Mesothelial cell of epicardium (in vitro differentiated cells): ENCODE data around the gene KRTAP4-3. TPM values are rescaled to one million over a fixed set of nuclear protein-coding genes. Genes with fewer than 3 reads are reported as not detected.
"Not testable (repeated sequence)": the region's sequence is repeated elsewhere in the genome, so short reads cannot be mapped to it uniquely, and the experiment has no call there.

Experiments
- DNase-seq, 2 experiments: peaks; one replicate each; pipeline ENCODE4 v3.0.0; 2021; ENCODE audit warnings: low spot score in 2 of 2; ENCODE audit not compliant: unreplicated experiment in 2 of 2
- H3K27ac Mint-ChIP-seq: 2 replicates; pipeline ENCODE4 v1.8.0; 2021; ENCODE audit warnings: mixed read lengths
- H3K27me3 Mint-ChIP-seq: 2 replicates; pipeline ENCODE4 v1.8.0; 2021; ENCODE audit warnings: low read depth, mixed read lengths
- H3K36me3 Mint-ChIP-seq: 2 replicates; pipeline ENCODE4 v1.8.0; 2021; ENCODE audit warnings: mixed read lengths
- H3K4me1 Mint-ChIP-seq: 2 replicates; pipeline ENCODE4 v1.8.0; 2021; ENCODE audit warnings: mixed read lengths
- H3K4me3 Mint-ChIP-seq: 2 replicates; pipeline ENCODE4 v1.8.0; 2021; ENCODE audit warnings: mild to moderate bottlenecking, moderate library complexity, mixed read lengths
- H3K9me3 Mint-ChIP-seq: 2 replicates; pipeline ENCODE4 v1.8.0; 2021; ENCODE audit warnings: mixed read lengths
- CTCF ChIP-seq: fragments of 200-600 bp; sonication (generic); IDR thresholded peaks from one replicate; pipeline ENCODE4 v1.5.0; 2021; ENCODE audit warnings: antibody characterized with exemption; ENCODE audit not compliant: unreplicated experiment
- total RNA-seq: library from RNA; stranded (reverse); gene quantifications from 3 replicates; pipeline ENCODE4 v1.2.1, GENCODE V29; 2021

Gene KRTAP4-3
- total RNA-seq, 1 donor from 2014 or later = not detected

GRCh38 chr17:41126412-41126811 is 41.6 kb downstream of the KRTAP4-3 start:
- Mint-ChIP-seq H3K27ac (no peak overlapping the region), H3K36me3 (peaks cover 2% of the 10 kb centered on the region), H3K4me1 (peaks cover 11% of the 10 kb centered on the region), H3K4me3 (no peak overlapping the region), H3K9me3 (peaks cover 27% of the 10 kb centered on the region), H3K27me3 (peaks cover 4% of the 10 kb centered on the region)
- TF ChIP-seq CTCF = no peak
- no peak for DNase-seq

GRCh38 chr17:41125064-41125463 is 43.0 kb downstream of the KRTAP4-3 start:
- Mint-ChIP-seq H3K9me3 (peaks cover 27% of the 10 kb centered on the region), H3K4me3 (no peak overlapping the region), H3K27me3 (peaks cover 4% of the 10 kb centered on the region)

GRCh38 chr17:41123991-41124371 is 44.0 kb downstream of the KRTAP4-3 start, which contains the start of gene KRTAP4-12:
Gene KRTAP4-12 (minus strand): TSS chr17:41124182. CDS start chr17:41124122, 60 bp downstream.
- not testable (repeated sequence) for H3K36me3 Mint-ChIP-seq

More at GRCh38 chr17:41125064-41125463, 43.0 kb downstream of the KRTAP4-3 start:
- Mint-ChIP-seq H3K27ac (no peak overlapping the region), H3K36me3 (peaks cover 2% of the 10 kb centered on the region), H3K4me1 (peaks cover 12% of the 10 kb centered on the region)
- DNase-seq = no peak
- no peak for TF ChIP-seq CTCF

GRCh38 chr17:41123292-41123990 is 44.6 kb downstream of the KRTAP4-3 start:
- Mint-ChIP-seq H3K4me1 (peaks cover 20% of the 10 kb centered on the region), H3K9me3 (peaks cover 15% of the 10 kb centered on the region)
- H3K27me3 Mint-ChIP-seq, H3K4me3 Mint-ChIP-seq, H3K36me3 Mint-ChIP-seq, H3K27ac Mint-ChIP-seq, DNase-seq: not testable (repeated sequence)

More at GRCh38 chr17:41123991-41124371, 44.0 kb downstream of the KRTAP4-3 start, which contains the start of gene KRTAP4-12:
- peaks cover 19% of the 10 kb centered on the region for H3K9me3 Mint-ChIP-seq
- H3K27me3 Mint-ChIP-seq, DNase-seq, H3K4me3 Mint-ChIP-seq, H3K27ac Mint-ChIP-seq: not testable (repeated sequence)
- H3K4me1 Mint-ChIP-seq = peaks cover 16% of the 10 kb centered on the region

- DNase-seq = no peak
- Mint-ChIP-seq H3K9me3 (peaks cover 10% of the 10 kb centered on the region), H3K36me3 (no peaks in the 10 kb centered on the region), H3K27me3 (peaks cover 10% of the 10 kb centered on the region), H3K4me1 (peaks cover 28% of the 10 kb centered on the region), H3K4me3 (no peak overlapping the region), H3K27ac (no peak overlapping the region)
- TF ChIP-seq CTCF = no peak
These were observed 46.3 kb downstream of the KRTAP4-3 start for GRCh38 chr17:41121742-41122141.

- H3K27ac Mint-ChIP-seq = peak overlapping the region; percentile 62
- DNase-seq, H3K36me3 Mint-ChIP-seq, H3K9me3 Mint-ChIP-seq, H3K4me3 Mint-ChIP-seq: not testable (repeated sequence)
- peaks cover 10% of the 10 kb centered on the region for H3K27me3 Mint-ChIP-seq
- peaks cover 44% of the 10 kb centered on the region for H3K4me1 Mint-ChIP-seq
These were observed 48.0 kb downstream of the KRTAP4-3 start for GRCh38 chr17:41119696-41120690.

- DNase-seq = no peak
- Mint-ChIP-seq H3K4me3 (no peak overlapping the region), H3K36me3 (no peaks in the 10 kb centered on the region), H3K9me3 (peaks cover 5% of the 10 kb centered on the region), H3K27me3 (peaks cover 10% of the 10 kb centered on the region), H3K4me1 (peaks cover 37% of the 10 kb centered on the region), H3K27ac (no peak overlapping the region)
- no peak for TF ChIP-seq CTCF
These were observed 49.3 kb downstream of the KRTAP4-3 start for GRCh38 chr17:41118721-41119120.

GRCh38 chr17:41117846-41118386 is 50.1 kb downstream of the KRTAP4-3 start, which contains the start of gene KRTAP4-11:
Gene KRTAP4-11 (minus strand): TSS chr17:41118373. CDS start chr17:41118315, 58 bp downstream.
- not testable (repeated sequence) for H3K9me3 Mint-ChIP-seq, H3K27me3 Mint-ChIP-seq, H3K4me3 Mint-ChIP-seq, DNase-seq, H3K27ac Mint-ChIP-seq, H3K36me3 Mint-ChIP-seq
- peaks cover 33% of the 10 kb centered on the region for H3K4me1 Mint-ChIP-seq
